OCI-LY7 (cell line): ENCODE data around the gene PATJ. TPM values are rescaled to one million over a fixed set of nuclear protein-coding genes. Genes with fewer than 3 reads are reported as not detected.

Experiments used
- BruUV-seq: library from RNA; stranded (reverse); fragments of 400-500 nt; replicated peaks from 2 replicates; lab custom pipeline; 2021; lab: Mats Ljungman, UMichigan
- CTCF ChIA-PET: fragments of 300-600 bp; sonication (Branson Sonifier 250); formaldehyde crosslinking; loops from one replicate; lab custom pipeline; 2022; ENCODE audit warnings: antibody characterized with exemption; ENCODE audit not compliant: unreplicated experiment; lab: Charles Lee
- POLR2A ChIA-PET: fragments of 300-600 bp; sonication (Branson Sonifier 250); formaldehyde crosslinking; loops from one replicate; lab custom pipeline; 2022; ENCODE audit warnings: antibody characterized with exemption; lab: Charles Lee
- DNase-seq: peaks from one replicate; pipeline ENCODE4 v3.0.0-alpha.2; 2015; ENCODE audit warnings: low spot score
- H2AFZ ChIP-seq: fragments of 200-600 bp; sonication (generic), shearing (Covaris generic); 2 replicates; pipeline ENCODE4 v1.6.1; 2014; ENCODE audit warnings: mild to moderate bottlenecking, antibody characterized with exemption, low read length, moderate library complexity
- H3K27ac ChIP-seq: fragments of 200-600 bp; sonication (generic); 2 replicates; pipeline ENCODE4 v1.5.1; 2014; ENCODE audit warnings: mixed run types, low read depth, mild to moderate bottlenecking, moderate library complexity, low read length, inconsistent platforms; ENCODE audit not compliant: poor library complexity, severe bottlenecking
- H3K36me3 ChIP-seq: fragments of 200-600 bp; sonication (generic); 2 replicates; pipeline ENCODE4 v1.6.1; 2014; ENCODE audit warnings: mild to moderate bottlenecking, antibody characterized with exemption, low read length, moderate library complexity, mixed read lengths; ENCODE audit not compliant: insufficient read depth
- H3K4me1 ChIP-seq: fragments of 200-600 bp; sonication (generic); 2 replicates; pipeline ENCODE4 v1.5.1; 2014; ENCODE audit warnings: mild to moderate bottlenecking, low read length; ENCODE audit not compliant: insufficient read depth, poor library complexity, severe bottlenecking
- H3K4me2 ChIP-seq: fragments of 200-600 bp; sonication (generic); 2 replicates; pipeline ENCODE4 v1.6.1; 2014; ENCODE audit warnings: mild to moderate bottlenecking, low read length
- H3K4me3 ChIP-seq: fragments of 200-600 bp; sonication (generic); 2 replicates; pipeline ENCODE4 v1.5.1; 2014; ENCODE audit warnings: mild to moderate bottlenecking, low read depth, low read length; ENCODE audit not compliant: poor library complexity, severe bottlenecking
- H3K79me2 ChIP-seq: fragments of 200-600 bp; sonication (generic); 2 replicates; pipeline ENCODE4 v1.6.1; 2016; ENCODE audit warnings: low read depth, mild to moderate bottlenecking, low read length, moderate library complexity, mixed read lengths; ENCODE audit not compliant: insufficient read depth
- H3K9me2 ChIP-seq: fragments of 200-600 bp; sonication (generic); 2 replicates; pipeline ENCODE4 v1.6.1; 2016; ENCODE audit warnings: mild to moderate bottlenecking, low read length, mixed read lengths; ENCODE audit not compliant: insufficient read depth
- H3K9me3 ChIP-seq: fragments of 200-600 bp; sonication (generic); 2 replicates; pipeline ENCODE4 v1.6.1; 2014; ENCODE audit warnings: mild to moderate bottlenecking, mixed run types, low read length, mixed read lengths
- H4K20me1 ChIP-seq: fragments of 200-600 bp; sonication (generic); 2 replicates; pipeline ENCODE4 v1.6.1; 2014; ENCODE audit warnings: mild to moderate bottlenecking, antibody characterized with exemption, low read length, moderate library complexity, mixed read lengths; ENCODE audit not compliant: insufficient read depth
- EZH2phosphoT487 ChIP-seq: fragments of 200-600 bp; sonication (generic); IDR thresholded peaks from 2 replicates; pipeline ENCODE4 v1.6.1; 2018; ENCODE audit warnings: low read depth, borderline replicate concordance, mild to moderate bottlenecking, mixed run types, antibody characterized with exemption, low read length, moderate library complexity, mixed read lengths
- intact Hi-C: fragments of 100-400 bp; cut with micrococcal nuclease; formaldehyde crosslinking; loops from one replicate; pipeline ENCODE4 v1.10.0; 2022; ENCODE audit not compliant: unreplicated experiment
- total RNA-seq, 2 experiments: library from RNA; depleted of rRNA in 1 of 2; stranded (reverse); fragments of >200 nt in 1 of 2; shearing (Covaris generic) in 1 of 2; gene quantifications; 2 replicates each; pipeline ENCODE4 v1.2.3, GENCODE V29; 2014 to 2022
- TF ChIP-seq, protein P1 (sequence below): fragments of 200-600 bp; sonication (generic); conservative IDR thresholded peaks from 2 replicates; pipeline ENCODE4 v1.5.1; 2014; ENCODE audit warnings: mild to moderate bottlenecking, antibody characterized with exemption, low read length, moderate library complexity, mixed read lengths

PATJ gene
- total RNA-seq, 2 experiments from 2014 or later: 0.95 to 4.0 TPM

DNA sequence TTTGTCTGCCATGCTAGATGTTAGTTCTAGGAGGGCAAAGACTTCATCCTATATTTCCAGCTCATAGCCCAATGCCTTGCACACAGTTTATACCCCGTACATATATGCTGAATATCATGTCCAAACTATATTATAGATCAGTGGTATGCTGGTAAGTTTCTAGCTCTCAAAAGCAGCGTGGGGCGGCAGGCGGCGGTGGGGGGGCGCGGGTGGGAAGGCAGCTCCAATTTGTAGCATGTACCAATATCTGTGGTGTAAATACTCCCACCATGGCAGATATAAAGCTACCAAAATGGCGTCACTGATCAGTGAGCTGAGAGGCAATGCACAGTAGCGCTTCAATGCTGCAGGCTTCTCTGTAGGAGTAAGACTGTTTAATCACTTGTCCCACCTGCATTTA is 77.1 kb downstream of the PATJ start:
- H3K79me2 ChIP-seq: no peaks in the 10 kb centered on the region
- no peak overlapping the region for H2AFZ ChIP-seq
- DNase-seq: no peak
- no peaks in the 10 kb centered on the region for H4K20me1 ChIP-seq
- H3K4me1 ChIP-seq: no peaks in the 10 kb centered on the region
- H3K36me3 ChIP-seq: no peaks in the 10 kb centered on the region
- no peaks in the 10 kb centered on the region for H3K9me3 ChIP-seq
- no peak overlapping the region for H3K4me3 ChIP-seq
- H3K9me2 ChIP-seq: no peaks in the 10 kb centered on the region
- intact Hi-C loops: no loop called here
- H3K4me2 ChIP-seq: no peak overlapping the region
- POLR2A ChIA-PET: interaction anchor here (0.7 kb wide), 1 partner anchor 311 kb away, joined by 3 read pairs; no protein-coding TSS in a partner anchor
- CTCF ChIA-PET: no interaction called here
- TF ChIP-seq, protein P1, sequence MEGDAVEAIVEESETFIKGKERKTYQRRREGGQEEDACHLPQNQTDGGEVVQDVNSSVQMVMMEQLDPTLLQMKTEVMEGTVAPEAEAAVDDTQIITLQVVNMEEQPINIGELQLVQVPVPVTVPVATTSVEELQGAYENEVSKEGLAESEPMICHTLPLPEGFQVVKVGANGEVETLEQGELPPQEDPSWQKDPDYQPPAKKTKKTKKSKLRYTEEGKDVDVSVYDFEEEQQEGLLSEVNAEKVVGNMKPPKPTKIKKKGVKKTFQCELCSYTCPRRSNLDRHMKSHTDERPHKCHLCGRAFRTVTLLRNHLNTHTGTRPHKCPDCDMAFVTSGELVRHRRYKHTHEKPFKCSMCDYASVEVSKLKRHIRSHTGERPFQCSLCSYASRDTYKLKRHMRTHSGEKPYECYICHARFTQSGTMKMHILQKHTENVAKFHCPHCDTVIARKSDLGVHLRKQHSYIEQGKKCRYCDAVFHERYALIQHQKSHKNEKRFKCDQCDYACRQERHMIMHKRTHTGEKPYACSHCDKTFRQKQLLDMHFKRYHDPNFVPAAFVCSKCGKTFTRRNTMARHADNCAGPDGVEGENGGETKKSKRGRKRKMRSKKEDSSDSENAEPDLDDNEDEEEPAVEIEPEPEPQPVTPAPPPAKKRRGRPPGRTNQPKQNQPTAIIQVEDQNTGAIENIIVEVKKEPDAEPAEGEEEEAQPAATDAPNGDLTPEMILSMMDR: no peak
- no peak for TF ChIP-seq EZH2phosphoT487
- no TSS peak for BruUV-seq
- H3K27ac ChIP-seq: no peak overlapping the region

DNA sequence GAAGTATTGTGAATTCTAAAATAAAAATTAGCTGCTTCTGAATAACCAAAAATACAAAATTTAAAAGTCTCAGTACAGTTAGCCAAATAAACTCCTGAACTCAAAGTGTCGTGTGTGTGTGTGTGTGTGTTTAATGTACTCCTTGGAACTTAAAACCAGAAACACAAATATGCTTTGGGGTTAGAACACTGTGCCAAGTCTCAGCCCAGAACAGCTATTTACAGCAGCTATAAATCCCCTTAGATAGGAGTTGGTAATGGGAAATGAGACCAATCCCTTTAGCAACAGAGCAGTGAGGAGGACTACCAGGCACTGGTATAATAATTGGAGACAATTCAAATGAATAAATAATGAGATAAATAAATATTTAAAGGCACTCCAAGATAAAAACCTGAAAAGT is 83.1 kb downstream of the PATJ start:
- intact Hi-C loops: no loop called here
- no TSS peak for BruUV-seq
- Histone ChIP-seq H3K4me1 (no peaks in the 10 kb centered on the region), H3K27ac (no peak overlapping the region), H3K36me3 (no peaks in the 10 kb centered on the region), H3K9me2 (no peaks in the 10 kb centered on the region), H3K4me3 (no peak overlapping the region), H3K79me2 (no peaks in the 10 kb centered on the region), H3K4me2 (no peak overlapping the region), H4K20me1 (no peaks in the 10 kb centered on the region), H3K9me3 (no peaks in the 10 kb centered on the region), H2AFZ (no peak overlapping the region)
- TF ChIP-seq, protein P1: no peak
- TF ChIP-seq EZH2phosphoT487: no peak
- no peak for DNase-seq
- ChIA-PET POLR2A (interaction anchor here (1.6 kb wide), 1 partner anchor 15 kb away, joined by 3 read pairs; no protein-coding TSS in a partner anchor), CTCF (no interaction called here)

DNA sequence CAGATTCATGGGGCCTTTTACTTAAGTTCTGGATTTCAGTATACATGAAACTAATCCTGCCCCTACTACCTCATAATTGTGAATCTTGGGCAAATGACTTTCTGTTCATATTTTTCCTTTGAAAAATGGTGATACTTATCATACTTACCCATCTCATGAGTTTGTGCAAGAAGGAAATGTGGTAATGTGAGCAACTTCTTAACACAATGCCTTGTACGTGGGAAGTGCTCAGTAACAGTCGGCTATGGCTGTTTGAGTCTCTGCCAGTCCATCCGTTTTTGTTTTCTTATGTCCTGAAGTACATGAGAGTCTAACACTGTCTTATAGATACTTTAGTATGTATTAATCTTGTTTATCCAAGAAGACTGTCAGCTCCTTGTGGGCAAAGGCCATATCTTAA is 86.5 kb downstream of the PATJ start:
- no peaks in the 10 kb centered on the region for H3K79me2 ChIP-seq
- H2AFZ ChIP-seq: no peak overlapping the region
- no peaks in the 10 kb centered on the region for H3K9me2 ChIP-seq
- no peak overlapping the region for H3K27ac ChIP-seq
- ChIA-PET POLR2A (interaction anchor here (0.7 kb wide), 1 partner anchor 1287 kb away, joined by 4 read pairs; no protein-coding TSS in a partner anchor), CTCF (no interaction called here)
- no peaks in the 10 kb centered on the region for H3K4me1 ChIP-seq
- H3K4me3 ChIP-seq: no peak overlapping the region
- no peak for DNase-seq
- TF ChIP-seq EZH2phosphoT487: no peak
- TF ChIP-seq, protein P1: no peak
- no peaks in the 10 kb centered on the region for H3K36me3 ChIP-seq
- intact Hi-C loops: no loop called here
- no peaks in the 10 kb centered on the region for H4K20me1 ChIP-seq
- no peaks in the 10 kb centered on the region for H3K9me3 ChIP-seq
- H3K4me2 ChIP-seq: no peak overlapping the region
- BruUV-seq: no TSS peak
